Liver (tissue), 9 donors: Measurements from ENCODE around the gene CYBA. TPM values are rescaled to one million over a fixed set of nuclear protein-coding genes. Genes with fewer than 3 reads are reported as not detected.

Source experiments
- DNase-seq: peaks from one replicate; pipeline ENCODE4 v3.0.0-alpha.2; 2017; ENCODE audit warnings: low spot score
- H3K27ac ChIP-seq, 2 donors: one replicate each; pipeline ENCODE4 v1.7.0; 2013; ENCODE audit warnings: inconsistent platforms in 2 of 2, low read length in 2 of 2, control low read depth in 1 of 2, low read depth in 1 of 2, mild to moderate bottlenecking in 1 of 2
- H3K27me3 ChIP-seq, 4 donors: one replicate each; pipeline versions ENCODE4 v1.6.1 to v1.7.0; 2013; ENCODE audit warnings: low read length in 3 of 4, inconsistent platforms in 1 of 4, mild to moderate bottlenecking in 1 of 4, moderate library complexity in 1 of 4; ENCODE audit not compliant: control insufficient read depth in 4 of 4, insufficient read depth in 4 of 4
- H3K36me3 ChIP-seq, 4 donors: one replicate each; pipeline versions ENCODE4 v1.6.1 to v1.7.0; 2013; ENCODE audit warnings: low read length in 3 of 4, mild to moderate bottlenecking in 3 of 4, low read depth in 1 of 4, moderate library complexity in 1 of 4; ENCODE audit not compliant: control insufficient read depth in 4 of 4, insufficient read depth in 3 of 4
- H3K4me1 ChIP-seq, 4 donors: one replicate each; pipeline versions ENCODE4 v1.6.1 to v1.7.0; 2013; ENCODE audit warnings: low read length in 3 of 4, mild to moderate bottlenecking in 3 of 4, moderate library complexity in 1 of 4; ENCODE audit not compliant: control insufficient read depth in 4 of 4, insufficient read depth in 4 of 4
- H3K4me3 ChIP-seq, 3 donors: one replicate each; pipeline versions ENCODE4 v1.6.1 to v1.7.0; 2013; ENCODE audit warnings: low read length in 3 of 3, control low read depth in 1 of 3, low read depth in 1 of 3, mild to moderate bottlenecking in 1 of 3
- H3K9ac ChIP-seq, 2 donors: one replicate each; pipeline ENCODE4 v1.7.0; 2013; ENCODE audit warnings: low read length in 2 of 2, mild to moderate bottlenecking in 2 of 2, moderate library complexity in 2 of 2, control low read depth in 1 of 2, low read depth in 1 of 2
- H3K9me3 ChIP-seq, 4 donors: one replicate each; pipeline versions ENCODE4 v1.6.1 to v1.7.0; 2013; ENCODE audit warnings: low read length in 3 of 4; ENCODE audit not compliant: control insufficient read depth in 4 of 4
- EGR1 ChIP-seq, 2 donors: IDR thresholded peaks; 2 replicates each; pipeline ENCODE4 v1.6.1; 2016 to 2018; ENCODE audit warnings: antibody characterized with exemption in 2 of 2, low read depth in 2 of 2
- FOXA1 ChIP-seq: IDR thresholded peaks from 2 replicates; pipeline ENCODE4 v1.6.1; 2016; ENCODE audit warnings: antibody characterized with exemption
- FOXA2 ChIP-seq: IDR thresholded peaks from 2 replicates; pipeline ENCODE4 v1.6.1; 2016; ENCODE audit warnings: antibody characterized with exemption
- GABPA ChIP-seq, 2 donors: IDR thresholded peaks in 1 of 2; conservative IDR thresholded peaks in 1 of 2; 2 replicates each; pipeline ENCODE4 v1.6.1; 2016; ENCODE audit warnings: antibody characterized with exemption in 2 of 2, mild to moderate bottlenecking in 1 of 2, moderate library complexity in 1 of 2
- HNF4A ChIP-seq, 2 donors: conservative IDR thresholded peaks; 2 replicates each; pipeline ENCODE4 v1.6.1; 2016; ENCODE audit warnings: antibody characterized with exemption in 2 of 2, mild to moderate bottlenecking in 2 of 2
- HNF4G ChIP-seq: IDR thresholded peaks from 2 replicates; pipeline ENCODE4 v1.6.1; 2016; ENCODE audit warnings: antibody characterized with exemption
- JUND ChIP-seq, 2 donors: IDR thresholded peaks; 2 replicates each; pipeline ENCODE4 v1.6.1; 2016; ENCODE audit warnings: antibody characterized with exemption in 2 of 2
- NR2F2 ChIP-seq: IDR thresholded peaks from 2 replicates; pipeline ENCODE4 v1.6.1; 2016; ENCODE audit warnings: antibody characterized with exemption
- RAD21 ChIP-seq, 2 donors: IDR thresholded peaks; 2 replicates each; pipeline ENCODE4 v1.6.1; 2016; ENCODE audit warnings: antibody characterized with exemption in 2 of 2, mild to moderate bottlenecking in 2 of 2
- RXRA ChIP-seq, 2 donors: IDR thresholded peaks; 2 replicates each; pipeline ENCODE4 v1.6.1; 2017 to 2018; ENCODE audit warnings: antibody characterized with exemption in 2 of 2, mild to moderate bottlenecking in 1 of 2
- SP1 ChIP-seq: IDR thresholded peaks from 2 replicates; pipeline ENCODE4 v1.6.1; 2018; ENCODE audit warnings: antibody characterized with exemption, mild to moderate bottlenecking
- TAF1 ChIP-seq: conservative IDR thresholded peaks from 2 replicates; pipeline ENCODE4 v1.6.1; 2016; ENCODE audit warnings: antibody characterized with exemption, mild to moderate bottlenecking
- YY1 ChIP-seq: IDR thresholded peaks from 2 replicates; pipeline ENCODE4 v1.6.1; 2016; ENCODE audit warnings: antibody characterized with exemption, mild to moderate bottlenecking
- WGBS: extraction: QIAGEN DNeasy Blood & Tissue Kit; methylation state at CpG from one replicate; pipeline ENCODE4 v1.1.7; 2013; 5-methylcytosine and 5-hydroxymethylcytosine counted together
- polyA plus RNA-seq, 2 donors: library from polyadenylated mRNA; stranded (reverse) in 1 of 2; unstranded in 1 of 2; fragments of 200-250 nt in 1 of 2; fragments of >200 nt in 1 of 2; fragmentation: Nextera tagmentation in 1 of 2; extraction: Ambion mirVana in 1 of 2; gene quantifications; one replicate each; pipeline versions ENCODE4 v1.2.1 to v1.2.3, GENCODE V29; 2013 to 2015
- total RNA-seq, 2 donors: library from RNA; depleted of rRNA; stranded (reverse); fragments of >200 nt; gene quantifications; one replicate each; pipeline ENCODE4 v1.2.3, GENCODE V29; 2014
- TF ChIP-seq, protein P1 (sequence below): IDR thresholded peaks from 2 replicates; pipeline ENCODE4 v1.6.1; 2016; ENCODE audit warnings: antibody characterized with exemption
- TF ChIP-seq, protein P2 (sequence below): IDR thresholded peaks from 2 replicates; pipeline ENCODE4 v1.6.1; 2016; ENCODE audit warnings: antibody characterized with exemption
- TF ChIP-seq, protein P3 (sequence below): IDR thresholded peaks from 2 replicates; pipeline ENCODE4 v1.6.1; 2016; ENCODE audit warnings: antibody characterized with exemption
- TF ChIP-seq, protein P4 (sequence below): fragments of 150-350 bp; IDR thresholded peaks from 2 replicates; pipeline ENCODE4 v1.5.1; 2017; ENCODE audit warnings: improper control_type of control experiment, low read depth, low read length; ENCODE audit not compliant: missing input control
- TF ChIP-seq, protein P5 (sequence below): IDR thresholded peaks from 2 replicates; pipeline ENCODE4 v1.6.1; 2016; ENCODE audit warnings: antibody characterized with exemption, mild to moderate bottlenecking
- donor health status: healthy.
- donor health status: healthy.
- donor health status: healthy.
- donor health status: healthy.
- donor health status: healthy.

CYBA gene
- total and polyA plus RNA-seq, 4 donors = 39.0 to 217 (median 52.6) TPM

DNA sequence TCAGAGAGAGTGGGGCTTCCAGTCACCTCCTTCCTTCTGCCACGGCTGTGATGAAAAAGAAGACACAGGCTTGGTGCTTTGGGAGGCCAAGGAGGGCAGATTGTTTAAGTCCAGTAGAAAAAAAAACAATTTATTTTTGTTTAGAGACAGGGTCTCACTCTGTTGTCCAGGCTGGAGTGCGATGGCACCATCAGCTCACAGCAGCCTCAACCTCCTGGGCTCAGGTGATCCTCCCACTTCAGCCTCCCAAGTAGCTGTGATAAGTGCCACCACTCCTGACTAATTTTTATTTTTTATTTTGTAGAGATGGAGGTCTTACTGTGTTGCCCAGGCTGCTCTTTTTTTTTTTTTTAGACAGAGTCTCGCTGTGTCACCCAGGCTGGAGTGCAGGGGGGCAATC is 14.7 kb upstream of the CYBA start:
- H3K4me3 ChIP-seq = no peak overlapping the region
- no peak for DNase-seq
- TF ChIP-seq JUND (IDR thresholded peaks at IDR 0.05) = no peak
- no peak for TF ChIP-seq SP1
- no peak for TF ChIP-seq GABPA (IDR thresholded peaks at IDR 0.05 in 1 of 2, conservative IDR thresholded peaks at IDR 0.05 in 1 of 2)
- no peak for TF ChIP-seq RAD21 (IDR thresholded peaks at IDR 0.05)
- TF ChIP-seq, protein P1, sequence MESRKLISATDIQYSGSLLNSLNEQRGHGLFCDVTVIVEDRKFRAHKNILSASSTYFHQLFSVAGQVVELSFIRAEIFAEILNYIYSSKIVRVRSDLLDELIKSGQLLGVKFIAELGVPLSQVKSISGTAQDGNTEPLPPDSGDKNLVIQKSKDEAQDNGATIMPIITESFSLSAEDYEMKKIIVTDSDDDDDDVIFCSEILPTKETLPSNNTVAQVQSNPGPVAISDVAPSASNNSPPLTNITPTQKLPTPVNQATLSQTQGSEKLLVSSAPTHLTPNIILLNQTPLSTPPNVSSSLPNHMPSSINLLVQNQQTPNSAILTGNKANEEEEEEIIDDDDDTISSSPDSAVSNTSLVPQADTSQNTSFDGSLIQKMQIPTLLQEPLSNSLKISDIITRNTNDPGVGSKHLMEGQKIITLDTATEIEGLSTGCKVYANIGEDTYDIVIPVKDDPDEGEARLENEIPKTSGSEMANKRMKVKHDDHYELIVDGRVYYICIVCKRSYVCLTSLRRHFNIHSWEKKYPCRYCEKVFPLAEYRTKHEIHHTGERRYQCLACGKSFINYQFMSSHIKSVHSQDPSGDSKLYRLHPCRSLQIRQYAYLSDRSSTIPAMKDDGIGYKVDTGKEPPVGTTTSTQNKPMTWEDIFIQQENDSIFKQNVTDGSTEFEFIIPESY = no peak
- no peak for TF ChIP-seq NR2F2
- TF ChIP-seq, protein P2, sequence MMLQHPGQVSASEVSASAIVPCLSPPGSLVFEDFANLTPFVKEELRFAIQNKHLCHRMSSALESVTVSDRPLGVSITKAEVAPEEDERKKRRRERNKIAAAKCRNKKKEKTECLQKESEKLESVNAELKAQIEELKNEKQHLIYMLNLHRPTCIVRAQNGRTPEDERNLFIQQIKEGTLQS = no peak
- TF ChIP-seq, protein P3, sequence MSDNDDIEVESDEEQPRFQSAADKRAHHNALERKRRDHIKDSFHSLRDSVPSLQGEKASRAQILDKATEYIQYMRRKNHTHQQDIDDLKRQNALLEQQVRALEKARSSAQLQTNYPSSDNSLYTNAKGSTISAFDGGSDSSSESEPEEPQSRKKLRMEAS = no peak
- no peak for TF ChIP-seq HNF4A (conservative IDR thresholded peaks at IDR 0.05)
- TF ChIP-seq, protein P4, sequence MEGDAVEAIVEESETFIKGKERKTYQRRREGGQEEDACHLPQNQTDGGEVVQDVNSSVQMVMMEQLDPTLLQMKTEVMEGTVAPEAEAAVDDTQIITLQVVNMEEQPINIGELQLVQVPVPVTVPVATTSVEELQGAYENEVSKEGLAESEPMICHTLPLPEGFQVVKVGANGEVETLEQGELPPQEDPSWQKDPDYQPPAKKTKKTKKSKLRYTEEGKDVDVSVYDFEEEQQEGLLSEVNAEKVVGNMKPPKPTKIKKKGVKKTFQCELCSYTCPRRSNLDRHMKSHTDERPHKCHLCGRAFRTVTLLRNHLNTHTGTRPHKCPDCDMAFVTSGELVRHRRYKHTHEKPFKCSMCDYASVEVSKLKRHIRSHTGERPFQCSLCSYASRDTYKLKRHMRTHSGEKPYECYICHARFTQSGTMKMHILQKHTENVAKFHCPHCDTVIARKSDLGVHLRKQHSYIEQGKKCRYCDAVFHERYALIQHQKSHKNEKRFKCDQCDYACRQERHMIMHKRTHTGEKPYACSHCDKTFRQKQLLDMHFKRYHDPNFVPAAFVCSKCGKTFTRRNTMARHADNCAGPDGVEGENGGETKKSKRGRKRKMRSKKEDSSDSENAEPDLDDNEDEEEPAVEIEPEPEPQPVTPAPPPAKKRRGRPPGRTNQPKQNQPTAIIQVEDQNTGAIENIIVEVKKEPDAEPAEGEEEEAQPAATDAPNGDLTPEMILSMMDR = no peak
- TF ChIP-seq EGR1 (IDR thresholded peaks at IDR 0.05; ENCODE audit: low read depth in 2 of 2) = no peak
- TF ChIP-seq RXRA (IDR thresholded peaks at IDR 0.05) = no peak
- no peak for TF ChIP-seq TAF1
- no peak for TF ChIP-seq YY1
- TF ChIP-seq, protein P5, sequence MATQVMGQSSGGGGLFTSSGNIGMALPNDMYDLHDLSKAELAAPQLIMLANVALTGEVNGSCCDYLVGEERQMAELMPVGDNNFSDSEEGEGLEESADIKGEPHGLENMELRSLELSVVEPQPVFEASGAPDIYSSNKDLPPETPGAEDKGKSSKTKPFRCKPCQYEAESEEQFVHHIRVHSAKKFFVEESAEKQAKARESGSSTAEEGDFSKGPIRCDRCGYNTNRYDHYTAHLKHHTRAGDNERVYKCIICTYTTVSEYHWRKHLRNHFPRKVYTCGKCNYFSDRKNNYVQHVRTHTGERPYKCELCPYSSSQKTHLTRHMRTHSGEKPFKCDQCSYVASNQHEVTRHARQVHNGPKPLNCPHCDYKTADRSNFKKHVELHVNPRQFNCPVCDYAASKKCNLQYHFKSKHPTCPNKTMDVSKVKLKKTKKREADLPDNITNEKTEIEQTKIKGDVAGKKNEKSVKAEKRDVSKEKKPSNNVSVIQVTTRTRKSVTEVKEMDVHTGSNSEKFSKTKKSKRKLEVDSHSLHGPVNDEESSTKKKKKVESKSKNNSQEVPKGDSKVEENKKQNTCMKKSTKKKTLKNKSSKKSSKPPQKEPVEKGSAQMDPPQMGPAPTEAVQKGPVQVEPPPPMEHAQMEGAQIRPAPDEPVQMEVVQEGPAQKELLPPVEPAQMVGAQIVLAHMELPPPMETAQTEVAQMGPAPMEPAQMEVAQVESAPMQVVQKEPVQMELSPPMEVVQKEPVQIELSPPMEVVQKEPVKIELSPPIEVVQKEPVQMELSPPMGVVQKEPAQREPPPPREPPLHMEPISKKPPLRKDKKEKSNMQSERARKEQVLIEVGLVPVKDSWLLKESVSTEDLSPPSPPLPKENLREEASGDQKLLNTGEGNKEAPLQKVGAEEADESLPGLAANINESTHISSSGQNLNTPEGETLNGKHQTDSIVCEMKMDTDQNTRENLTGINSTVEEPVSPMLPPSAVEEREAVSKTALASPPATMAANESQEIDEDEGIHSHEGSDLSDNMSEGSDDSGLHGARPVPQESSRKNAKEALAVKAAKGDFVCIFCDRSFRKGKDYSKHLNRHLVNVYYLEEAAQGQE = no peak
- WGBS = 88% methylated on average over 3 of the region's 3 CpGs
- no peaks in the 10 kb centered on the region for H3K9me3 ChIP-seq
- no peak overlapping the region for H3K9ac ChIP-seq
- peaks cover 8 to 38% (median 25%) of the 10 kb centered on the region in 4 donors for H3K4me1 ChIP-seq
- peaks cover 0 to 2% (median 0%) of the 10 kb centered on the region in 4 donors for H3K36me3 ChIP-seq
- no peaks in the 10 kb centered on the region for H3K27me3 ChIP-seq
- H3K27ac ChIP-seq = peak overlapping the region; percentile 43 to 85

DNA sequence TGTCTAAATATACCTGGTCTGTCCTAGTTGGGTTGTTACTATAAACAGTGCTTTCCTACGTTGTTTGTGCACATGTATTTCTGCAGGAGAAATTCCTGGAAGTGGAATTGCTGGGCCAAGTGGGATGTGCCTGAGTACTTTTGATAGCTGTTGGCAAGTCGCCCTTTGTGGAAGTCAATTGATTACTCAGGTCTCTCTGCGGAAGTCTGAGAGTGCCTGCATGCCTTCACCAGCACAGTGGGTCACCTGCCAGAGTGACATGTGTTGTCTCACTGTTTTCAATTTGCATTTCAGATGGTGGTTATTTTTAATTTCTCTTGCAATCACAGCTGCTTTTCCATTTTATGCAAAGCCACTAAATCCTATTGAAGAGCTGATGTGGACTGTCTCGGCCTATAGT is 14.3 kb upstream of the CYBA start:
- H3K4me1 ChIP-seq = peaks cover 8 to 38% (median 26%) of the 10 kb centered on the region in 4 donors
- H3K9ac ChIP-seq = no peak overlapping the region
- H3K27me3 ChIP-seq = no peaks in the 10 kb centered on the region
- peak overlapping the region; percentile 74 to 85 for H3K27ac ChIP-seq
- H3K36me3 ChIP-seq = peaks cover 0 to 2% (median 0%) of the 10 kb centered on the region in 4 donors
- no peak for DNase-seq
- H3K9me3 ChIP-seq = no peaks in the 10 kb centered on the region
- no peak overlapping the region for H3K4me3 ChIP-seq
- WGBS = 41% methylated on average over 4 of the region's 4 CpGs
- TF ChIP-seq FOXA1 = peak; percentile 48
- TF ChIP-seq, protein P4 = no peak
- TF ChIP-seq RXRA (IDR thresholded peaks at IDR 0.05) = peak; percentile 79 to 89
- peak; percentile 38 for TF ChIP-seq NR2F2
- TF ChIP-seq, protein P1 = no peak
- TF ChIP-seq HNF4A (conservative IDR thresholded peaks at IDR 0.05) = peak; percentile 60 to 63
- no peak for TF ChIP-seq JUND (IDR thresholded peaks at IDR 0.05)
- TF ChIP-seq HNF4G = no peak
- TF ChIP-seq RAD21 (IDR thresholded peaks at IDR 0.05) = peak; percentile 39 to 50
- TF ChIP-seq GABPA (IDR thresholded peaks at IDR 0.05 in 1 of 2, conservative IDR thresholded peaks at IDR 0.05 in 1 of 2) = peak in 1 of 2 donors; percentile 47
- peak; percentile 2 for TF ChIP-seq TAF1
- TF ChIP-seq, protein P2 = no peak
- TF ChIP-seq, protein P3 = peak; percentile 98
- peak; percentile 88 for TF ChIP-seq SP1
- TF ChIP-seq YY1 = no peak
- peak; percentile 41 for TF ChIP-seq FOXA2
